HepG2 (cell line): Measurements from ENCODE around the gene CCDC66.
"Not testable (repeated sequence)": the region's sequence is repeated elsewhere in the genome, so short reads cannot be mapped to it uniquely, and the experiment has no call there.

Experiments
- RAD21 ChIP-seq: fragments of 450-650 bp; formaldehyde crosslinking; IDR thresholded peaks from 2 replicates; pipeline ENCODE4 v1.5.0; 2020; ENCODE audit warnings: mild to moderate bottlenecking
- TARDBP ChIP-seq: sonication (generic); formaldehyde crosslinking; IDR thresholded peaks from 2 replicates; pipeline ENCODE4 v1.8.0; 2022; ENCODE audit warnings: mild to moderate bottlenecking, missing genetic modification reagents
- TCF7L2 ChIP-seq: IDR thresholded peaks from 2 replicates; pipeline ENCODE4 v1.6.1; 2011; ENCODE audit warnings: mild to moderate bottlenecking, low read depth, low read length, moderate library complexity
- THAP7 ChIP-seq: sonication (generic); formaldehyde crosslinking; IDR thresholded peaks from 2 replicates; pipeline ENCODE4 v1.8.1; 2023; ENCODE audit warnings: mild to moderate bottlenecking, missing genetic modification reagents
- ZNF652 ChIP-seq: IDR thresholded peaks from 2 replicates; pipeline ENCODE4 v1.6.1; 2016; ENCODE audit warnings: low read depth, borderline replicate concordance
- TF ChIP-seq, protein P1 (sequence below): sonication (generic); formaldehyde crosslinking; IDR thresholded peaks from 2 replicates; pipeline ENCODE4 v1.5.0; 2020; ENCODE audit warnings: mild to moderate bottlenecking, missing genetic modification reagents, moderate library complexity

GRCh38 chr3:56584275-56584674 is 27.3 kb downstream of the CCDC66 start:
- TF ChIP-seq THAP7 (CRISPR knock-in tag); RAD21 (CRISPR knock-in tag); TARDBP; TCF7L2; ZNF652: not testable (repeated sequence)
- TF ChIP-seq, protein P1, sequence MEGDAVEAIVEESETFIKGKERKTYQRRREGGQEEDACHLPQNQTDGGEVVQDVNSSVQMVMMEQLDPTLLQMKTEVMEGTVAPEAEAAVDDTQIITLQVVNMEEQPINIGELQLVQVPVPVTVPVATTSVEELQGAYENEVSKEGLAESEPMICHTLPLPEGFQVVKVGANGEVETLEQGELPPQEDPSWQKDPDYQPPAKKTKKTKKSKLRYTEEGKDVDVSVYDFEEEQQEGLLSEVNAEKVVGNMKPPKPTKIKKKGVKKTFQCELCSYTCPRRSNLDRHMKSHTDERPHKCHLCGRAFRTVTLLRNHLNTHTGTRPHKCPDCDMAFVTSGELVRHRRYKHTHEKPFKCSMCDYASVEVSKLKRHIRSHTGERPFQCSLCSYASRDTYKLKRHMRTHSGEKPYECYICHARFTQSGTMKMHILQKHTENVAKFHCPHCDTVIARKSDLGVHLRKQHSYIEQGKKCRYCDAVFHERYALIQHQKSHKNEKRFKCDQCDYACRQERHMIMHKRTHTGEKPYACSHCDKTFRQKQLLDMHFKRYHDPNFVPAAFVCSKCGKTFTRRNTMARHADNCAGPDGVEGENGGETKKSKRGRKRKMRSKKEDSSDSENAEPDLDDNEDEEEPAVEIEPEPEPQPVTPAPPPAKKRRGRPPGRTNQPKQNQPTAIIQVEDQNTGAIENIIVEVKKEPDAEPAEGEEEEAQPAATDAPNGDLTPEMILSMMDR (CRISPR knock-in tag): not testable (repeated sequence)
